ENCODE measurements around the gene DYSF.

DNA sequence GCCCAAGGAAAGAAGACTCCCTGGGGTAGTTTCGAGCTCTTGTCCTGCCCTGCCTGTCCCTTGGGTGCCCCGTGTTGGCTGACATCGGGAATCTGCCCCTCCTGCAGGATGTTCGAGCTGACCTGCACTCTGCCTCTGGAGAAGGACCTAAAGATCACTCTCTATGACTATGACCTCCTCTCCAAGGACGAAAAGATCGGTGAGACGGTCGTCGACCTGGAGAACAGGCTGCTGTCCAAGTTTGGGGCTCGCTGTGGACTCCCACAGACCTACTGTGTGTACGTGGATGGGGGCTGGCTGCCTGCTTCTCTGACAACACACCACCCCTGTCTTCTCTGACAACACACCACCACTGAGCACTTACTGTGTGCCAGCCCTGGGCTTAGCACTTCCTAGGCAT, 210.8 kb downstream of the DYSF start:
- TF ChIP-seq TCF7L2 (IDR thresholded peaks at IDR 0.05; ENCODE audit: borderline replicate concordance, extremely low read depth, insufficient read depth, insufficient read length), result no peak
- TF ChIP-seq CBX3 (IDR thresholded peaks at IDR 0.05; ENCODE audit: low read depth), result no peak
- TF ChIP-seq, protein P1, sequence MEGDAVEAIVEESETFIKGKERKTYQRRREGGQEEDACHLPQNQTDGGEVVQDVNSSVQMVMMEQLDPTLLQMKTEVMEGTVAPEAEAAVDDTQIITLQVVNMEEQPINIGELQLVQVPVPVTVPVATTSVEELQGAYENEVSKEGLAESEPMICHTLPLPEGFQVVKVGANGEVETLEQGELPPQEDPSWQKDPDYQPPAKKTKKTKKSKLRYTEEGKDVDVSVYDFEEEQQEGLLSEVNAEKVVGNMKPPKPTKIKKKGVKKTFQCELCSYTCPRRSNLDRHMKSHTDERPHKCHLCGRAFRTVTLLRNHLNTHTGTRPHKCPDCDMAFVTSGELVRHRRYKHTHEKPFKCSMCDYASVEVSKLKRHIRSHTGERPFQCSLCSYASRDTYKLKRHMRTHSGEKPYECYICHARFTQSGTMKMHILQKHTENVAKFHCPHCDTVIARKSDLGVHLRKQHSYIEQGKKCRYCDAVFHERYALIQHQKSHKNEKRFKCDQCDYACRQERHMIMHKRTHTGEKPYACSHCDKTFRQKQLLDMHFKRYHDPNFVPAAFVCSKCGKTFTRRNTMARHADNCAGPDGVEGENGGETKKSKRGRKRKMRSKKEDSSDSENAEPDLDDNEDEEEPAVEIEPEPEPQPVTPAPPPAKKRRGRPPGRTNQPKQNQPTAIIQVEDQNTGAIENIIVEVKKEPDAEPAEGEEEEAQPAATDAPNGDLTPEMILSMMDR (IDR thresholded peaks at IDR 0.05 in 2 of 3, conservative IDR thresholded peaks at IDR 0.05 in 1 of 3; ENCODE audit: borderline replicate concordance in 1 of 3, insufficient read depth in 1 of 3, low read depth in 2 of 3, low read length in 2 of 3), result no peak
- no peak for TF ChIP-seq POLR2AphosphoS5 (IDR thresholded peaks at IDR 0.05; ENCODE audit: low read depth, low read length)
- TF ChIP-seq SP1 (IDR thresholded peaks at IDR 0.05; ENCODE audit: low read depth), result no peak
- no peak for TF ChIP-seq CEBPB (IDR thresholded peaks at IDR 0.05; ENCODE audit: low read depth)
